KOPT-K1 (cell line): ENCODE results near the gene OXSR1.

ENCODE experiments used
- H3K27ac ChIP-seq: fragments of 200-600 bp; sonication (generic); 2 replicates; pipeline ENCODE4 v1.5.1; 2016; ENCODE audit warnings: antibody characterized with exemption, mild to moderate bottlenecking, low read depth, low read length; ENCODE audit not compliant: poor library complexity, severe bottlenecking
- H3K36me3 ChIP-seq: fragments of 200-600 bp; sonication (generic); 2 replicates; pipeline ENCODE4 v1.5.1; 2017; ENCODE audit warnings: antibody characterized with exemption, mild to moderate bottlenecking, low read length, moderate library complexity; ENCODE audit not compliant: insufficient read depth
- H3K9me3 ChIP-seq: fragments of 200-600 bp; sonication (generic); 2 replicates; pipeline ENCODE4 v1.5.1; 2017; ENCODE audit warnings: antibody characterized with exemption, low read length, mild to moderate bottlenecking; ENCODE audit not compliant: insufficient read depth, poor library complexity, severe bottlenecking

OXSR1 gene

DNA sequence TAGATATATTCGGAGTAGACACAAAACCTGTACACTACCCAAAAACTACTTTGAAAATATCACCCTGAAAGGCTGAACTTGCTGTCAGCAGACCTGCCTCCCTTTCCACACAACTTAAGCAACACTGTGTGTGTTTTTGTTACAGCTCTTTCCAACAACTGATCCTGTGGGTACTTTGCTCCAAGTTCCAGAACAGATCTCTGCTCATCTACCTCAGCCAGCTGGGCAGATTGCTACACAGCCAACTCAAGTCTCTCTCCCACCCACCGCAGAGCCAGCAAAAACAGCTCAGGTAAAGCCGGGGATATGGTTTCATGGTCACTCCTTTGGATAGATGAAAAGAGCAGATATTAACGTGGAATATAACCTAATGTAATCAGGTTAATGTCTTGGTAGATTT lies 80.6 kb downstream of the OXSR1 start:
- Histone ChIP-seq H3K36me3 (peaks cover 91% of the 10 kb centered on the region), H3K9me3 (no peaks in the 10 kb centered on the region), H3K27ac (no peak overlapping the region)

DNA sequence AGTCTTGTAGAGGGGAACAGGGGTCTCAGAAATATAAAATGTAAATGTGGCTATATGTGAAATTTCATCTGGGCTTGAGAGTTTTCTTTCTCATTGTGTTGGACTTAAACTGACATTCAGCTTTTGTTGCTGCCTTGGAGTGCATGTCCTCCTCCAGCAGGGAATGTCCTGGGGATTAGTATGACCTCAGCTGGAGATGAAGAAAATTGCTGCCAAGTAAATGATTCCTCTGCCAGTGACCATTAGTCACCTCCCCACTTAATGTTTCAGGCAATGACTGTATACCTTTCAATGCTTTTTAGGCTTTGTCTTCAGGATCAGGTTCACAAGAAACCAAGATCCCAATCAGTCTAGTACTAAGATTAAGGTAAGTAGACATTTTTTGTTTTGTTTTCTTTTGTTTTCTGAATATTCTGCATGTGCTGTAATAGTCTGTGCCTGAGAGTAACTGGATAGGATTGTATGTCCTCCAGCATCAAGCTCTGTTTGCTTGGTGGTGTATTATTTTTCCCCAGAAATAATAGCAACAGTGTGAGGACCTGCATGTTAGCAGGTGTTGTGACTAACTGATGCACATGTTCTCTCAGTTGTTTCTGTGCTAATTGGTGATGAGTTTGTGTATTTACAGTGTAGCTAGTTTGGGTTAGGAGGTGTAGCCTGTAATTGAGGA lies 82.2 kb downstream of the OXSR1 start:
- Histone ChIP-seq H3K36me3 (peaks cover 93% of the 10 kb centered on the region), H3K27ac (no peak overlapping the region), H3K9me3 (no peaks in the 10 kb centered on the region)

DNA sequence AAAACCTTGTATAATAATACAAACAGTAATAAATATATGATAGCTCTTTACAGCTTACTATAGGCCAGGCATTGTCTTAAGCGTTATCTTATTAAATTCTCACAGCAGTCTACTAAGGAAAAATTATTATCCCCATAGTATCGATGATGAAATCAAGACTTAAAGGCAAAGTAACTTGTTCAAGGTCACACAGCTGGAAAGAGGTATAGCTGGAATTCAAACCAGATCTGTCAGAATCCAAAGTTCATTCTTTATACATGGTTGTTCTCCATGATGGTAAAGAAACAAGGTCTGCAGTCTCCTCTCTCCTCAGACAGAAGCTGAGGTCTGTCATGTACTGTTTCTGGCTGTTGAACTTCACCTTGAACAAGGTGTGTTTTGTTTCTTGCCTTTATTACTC lies 84.9 kb downstream of the OXSR1 start:
- no peaks in the 10 kb centered on the region for H3K9me3 ChIP-seq

DNA sequence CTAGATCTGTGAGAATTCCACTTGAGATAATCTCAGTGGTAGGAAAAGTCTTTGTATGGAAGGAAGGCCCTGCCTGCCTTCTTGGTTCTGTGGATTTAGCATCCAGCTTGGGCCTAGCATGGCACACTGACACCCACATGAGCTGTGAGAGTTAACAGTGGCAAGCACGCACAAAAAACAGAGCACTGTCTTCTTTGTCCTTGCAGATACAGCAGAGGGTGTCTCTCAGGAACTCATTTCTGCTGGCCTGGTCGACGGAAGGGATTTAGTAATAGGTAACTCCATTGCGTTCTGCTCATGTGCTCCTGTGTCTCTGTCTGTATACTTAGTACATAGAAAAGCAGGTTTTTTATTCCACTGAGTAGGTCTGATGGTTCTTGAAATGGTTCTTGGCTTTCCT lies 85.9 kb downstream of the OXSR1 start:
- Histone ChIP-seq H3K27ac (no peak overlapping the region), H3K36me3 (peaks cover 99% of the 10 kb centered on the region), H3K9me3 (no peaks in the 10 kb centered on the region)

More for the DNA sequence above, 84.9 kb downstream of the OXSR1 start:
- Histone ChIP-seq H3K36me3 (peaks cover 100% of the 10 kb centered on the region), H3K27ac (no peak overlapping the region)

DNA sequence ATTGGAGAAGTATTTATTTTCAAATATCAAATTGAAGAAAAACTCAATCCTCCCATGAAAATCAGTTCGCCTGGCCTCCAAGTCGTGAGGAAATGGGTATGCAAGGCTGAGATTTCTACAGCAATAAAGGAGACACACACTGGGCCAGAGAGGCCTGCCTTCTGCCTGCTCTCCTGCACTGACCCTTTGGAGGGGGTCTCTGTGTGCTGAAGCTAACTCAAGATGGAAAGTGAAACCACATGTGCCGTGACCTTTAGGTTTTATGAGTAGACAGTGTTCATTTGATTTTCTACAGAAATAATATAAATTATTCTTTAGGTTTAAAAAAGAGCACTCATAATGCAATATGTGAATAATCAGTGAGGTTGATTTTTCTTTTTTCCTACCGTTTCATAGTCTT lies 88.4 kb downstream of the OXSR1 start:
- no peaks in the 10 kb centered on the region for H3K9me3 ChIP-seq
- H3K36me3 ChIP-seq: peaks cover 74% of the 10 kb centered on the region
- no peak overlapping the region for H3K27ac ChIP-seq

DNA sequence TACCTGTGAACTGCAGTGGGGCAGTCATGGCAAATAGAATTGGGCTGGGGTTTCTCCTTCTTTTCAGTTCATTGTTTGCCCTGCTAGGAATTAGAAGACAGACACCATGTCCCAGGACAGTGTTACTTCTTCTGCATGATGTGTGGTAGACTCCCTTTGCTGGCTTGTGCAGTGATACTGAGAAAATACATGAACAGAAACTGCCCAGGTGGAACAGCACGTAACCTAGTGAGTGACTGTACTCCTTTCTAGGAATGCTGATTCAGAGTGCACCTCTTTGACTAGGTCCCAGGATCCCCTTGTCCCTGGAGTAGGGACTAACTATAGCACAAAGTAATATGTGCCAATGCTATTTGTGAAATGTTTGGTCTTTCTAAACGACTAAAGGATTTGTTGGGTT lies 89.5 kb downstream of the OXSR1 start:
- no peaks in the 10 kb centered on the region for H3K9me3 ChIP-seq
- peaks cover 63% of the 10 kb centered on the region for H3K36me3 ChIP-seq
- no peak overlapping the region for H3K27ac ChIP-seq

DNA sequence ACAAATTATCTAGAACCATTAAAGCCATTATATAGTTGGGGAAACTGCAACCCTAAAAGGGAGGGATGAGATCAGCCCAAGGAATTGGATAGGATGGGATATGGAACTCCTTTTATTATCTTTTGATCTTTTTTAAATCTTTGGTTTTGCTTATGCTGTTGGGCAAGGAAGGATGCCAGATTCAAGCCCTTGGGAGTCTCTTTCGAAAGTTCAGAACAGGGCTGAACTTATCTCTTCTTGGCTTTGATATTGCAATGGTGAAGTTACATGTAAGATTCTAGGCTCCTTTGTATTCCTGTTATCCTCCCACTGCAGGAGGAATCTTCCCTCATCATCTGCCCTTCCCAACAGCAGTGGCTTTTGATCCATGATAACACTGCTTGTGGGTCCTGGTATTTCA lies 90.3 kb downstream of the OXSR1 start:
- H3K36me3 ChIP-seq: peaks cover 55% of the 10 kb centered on the region
- H3K9me3 ChIP-seq: no peaks in the 10 kb centered on the region
- H3K27ac ChIP-seq: no peak overlapping the region

DNA sequence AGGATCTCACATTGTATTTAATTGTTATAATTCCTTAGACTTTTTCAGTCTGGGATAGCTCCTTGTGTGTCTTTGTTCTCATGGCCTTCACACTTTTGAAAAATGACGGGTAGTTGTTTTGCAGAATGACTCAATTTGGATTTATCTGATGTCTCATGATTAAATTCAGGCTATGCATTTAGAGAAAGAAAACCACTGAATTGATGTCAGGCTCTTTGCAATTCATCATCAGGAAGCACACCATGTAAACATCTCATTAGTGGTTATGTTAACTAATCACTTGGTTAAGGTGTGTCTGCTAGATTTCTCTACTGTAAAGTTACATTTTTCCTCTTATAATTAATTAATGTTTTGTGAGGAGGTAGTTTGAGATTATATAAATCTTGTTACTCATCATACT lies 92.2 kb downstream of the OXSR1 start:
- Histone ChIP-seq H3K27ac (no peak overlapping the region), H3K36me3 (peaks cover 40% of the 10 kb centered on the region)

DNA sequence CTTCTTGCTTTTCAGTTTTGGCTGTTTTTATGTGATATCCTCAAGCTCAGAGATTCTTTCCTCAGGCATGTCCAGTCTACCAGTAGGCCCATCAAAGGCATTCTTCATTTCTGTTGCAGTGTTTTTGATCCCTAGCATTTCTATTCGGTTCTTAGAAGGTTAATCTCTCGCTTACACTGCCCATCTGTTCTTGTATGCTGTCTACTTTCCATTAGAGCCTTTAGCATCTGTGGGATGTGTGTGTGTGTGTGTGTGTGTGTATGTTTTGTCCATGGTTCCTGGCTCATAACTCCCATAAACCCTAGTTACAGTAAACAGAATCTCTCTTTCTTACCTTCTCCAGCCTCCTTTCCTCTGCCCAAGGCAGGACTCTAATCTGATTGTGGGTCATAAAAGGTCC lies 95.1 kb downstream of the OXSR1 start:
- no peak overlapping the region for H3K27ac ChIP-seq
- peaks cover 11% of the 10 kb centered on the region for H3K36me3 ChIP-seq
- no peaks in the 10 kb centered on the region for H3K9me3 ChIP-seq

More for the DNA sequence above, 92.2 kb downstream of the OXSR1 start:
- H3K9me3 ChIP-seq: no peaks in the 10 kb centered on the region

DNA sequence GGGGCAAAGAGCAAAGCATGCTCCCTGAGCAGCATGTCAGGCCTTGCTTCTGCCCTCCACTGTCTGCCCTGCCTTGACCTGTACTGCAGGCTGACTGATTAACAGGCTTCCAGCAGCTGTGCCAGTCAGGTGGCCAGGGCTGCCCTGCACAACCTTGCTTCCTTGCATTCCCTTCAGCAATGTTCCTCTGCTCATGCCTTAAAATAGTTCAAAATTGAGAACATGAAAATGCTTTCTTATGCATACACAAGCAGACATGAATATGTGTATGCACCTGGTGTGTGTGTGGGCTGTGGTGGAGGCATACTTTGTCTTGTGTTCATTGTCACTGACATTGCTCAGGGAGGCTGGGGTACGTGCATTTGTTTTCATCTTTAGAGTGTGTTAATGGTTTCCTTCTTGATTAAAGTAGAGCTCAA lies 99.0 kb downstream of the OXSR1 start:
- Histone ChIP-seq H3K27ac (no peak overlapping the region), H3K36me3 (peaks cover 5% of the 10 kb centered on the region; the same call in 1 of the 2 replicates), H3K9me3 (no peaks in the 10 kb centered on the region)

DNA sequence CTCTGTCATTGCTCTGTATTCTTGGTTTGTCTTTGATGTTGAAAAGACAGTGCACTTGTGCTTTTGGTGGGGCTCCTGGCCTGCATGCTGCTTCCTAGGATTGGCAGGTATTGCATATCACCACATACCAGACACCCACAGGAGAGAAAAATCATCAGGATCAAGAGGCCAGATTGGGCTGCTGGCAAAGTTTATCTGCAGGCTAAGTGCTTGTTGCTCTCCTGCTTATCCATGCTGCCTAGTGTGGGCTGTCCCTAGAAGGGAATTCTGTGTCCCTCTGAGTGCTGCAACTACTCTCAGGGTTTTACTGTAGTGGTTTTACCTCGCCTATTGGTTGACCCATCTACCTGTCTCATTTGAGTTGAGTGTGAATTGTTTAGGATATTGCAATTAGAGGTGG lies 99.4 kb downstream of the OXSR1 start:
- peaks cover 5% of the 10 kb centered on the region; the same call in 1 of the 2 replicates for H3K36me3 ChIP-seq
- no peak overlapping the region for H3K27ac ChIP-seq

DNA sequence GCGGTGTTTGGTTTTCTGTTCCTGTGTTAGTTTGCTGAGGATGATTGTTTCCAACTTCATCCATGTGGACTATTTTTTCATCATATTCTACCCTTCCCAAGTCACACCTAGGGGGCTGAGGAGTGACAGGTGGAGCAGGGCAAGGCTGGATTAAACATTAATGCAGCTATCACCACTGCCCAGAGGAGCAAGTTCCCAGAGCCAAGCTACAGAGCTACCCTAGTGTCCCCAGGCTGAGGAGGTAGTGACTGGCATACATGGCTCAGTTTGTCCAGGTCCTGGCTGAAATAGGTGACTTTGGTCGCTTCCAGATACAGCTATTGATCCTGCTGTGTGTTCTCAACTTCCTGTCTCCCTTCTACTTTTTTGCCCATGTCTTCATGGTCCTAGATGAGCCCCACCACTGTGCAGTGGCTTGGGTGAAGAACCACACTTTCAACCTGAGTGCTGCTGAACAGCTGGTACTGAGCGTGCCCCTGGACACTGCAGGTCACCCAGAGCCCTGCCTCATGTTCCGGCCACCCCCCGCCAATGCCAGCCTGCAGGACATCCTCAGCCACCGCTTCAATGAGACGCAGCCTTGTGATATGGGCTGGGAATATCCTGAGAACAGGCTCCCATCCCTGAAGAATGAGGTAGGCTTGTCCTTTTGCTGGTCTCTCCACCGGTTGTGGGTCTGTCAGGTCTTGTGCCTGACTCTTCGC lies 100.4 kb downstream of the OXSR1 start, which contains the start of gene SLC22A13:
SLC22A13 (plus strand) TSS at position 209 of the 704 bp plus-strand sequence; CDS start at position 258, 49 bp downstream.
- no peak within 1 kb of the TSS for H3K27ac ChIP-seq
- no peaks in the 10 kb centered on the region for H3K9me3 ChIP-seq
- H3K36me3 ChIP-seq: peaks cover 4% of the 10 kb centered on the region; the same call in 1 of the 2 replicates

More for the DNA sequence above, 99.4 kb downstream of the OXSR1 start:
- H3K9me3 ChIP-seq: no peaks in the 10 kb centered on the region

DNA sequence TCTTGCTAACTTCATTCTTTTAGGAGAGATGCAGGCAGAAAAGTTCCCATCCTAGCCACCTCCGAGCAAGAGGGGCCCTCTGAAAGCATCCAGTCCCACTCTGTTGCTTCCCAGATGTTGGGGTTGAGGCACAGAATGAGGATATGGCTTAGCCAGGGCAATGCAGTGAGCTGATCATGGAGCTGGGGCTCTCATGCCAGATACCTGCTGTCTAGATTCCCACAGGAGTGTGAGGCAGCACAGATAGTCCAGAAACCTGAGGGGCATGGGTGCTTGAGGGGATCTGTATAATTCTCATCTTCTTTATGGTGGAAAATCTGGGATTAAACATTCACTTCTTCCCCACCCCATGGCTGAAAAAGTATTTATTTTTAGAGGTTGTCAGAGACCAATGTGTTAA lies 101.5 kb downstream of the OXSR1 start:
- Histone ChIP-seq H3K27ac (no peak overlapping the region), H3K9me3 (no peaks in the 10 kb centered on the region), H3K36me3 (no peaks in the 10 kb centered on the region)

DNA sequence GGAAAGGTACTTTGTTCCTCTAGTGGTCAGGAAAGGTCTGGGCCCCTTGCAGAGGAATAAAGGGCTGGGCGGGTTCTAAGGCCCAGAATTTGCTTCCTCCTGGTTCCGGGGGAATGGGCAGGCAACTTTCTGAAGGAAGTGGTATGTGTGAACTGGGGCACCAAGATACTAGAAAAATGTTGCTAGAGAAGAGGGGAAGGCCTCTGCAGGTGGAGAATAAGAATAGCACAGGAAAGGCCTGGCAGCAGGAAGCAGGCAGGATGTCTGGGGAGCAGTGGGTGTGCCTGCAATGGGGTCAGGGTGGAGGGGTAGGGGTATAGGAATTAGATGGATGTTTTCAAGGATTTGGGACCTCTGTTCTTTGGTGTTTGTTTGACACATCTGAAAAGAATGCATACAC lies 102.3 kb downstream of the OXSR1 start:
- Histone ChIP-seq H3K27ac (peak overlapping the region; percentile 19), H3K9me3 (no peaks in the 10 kb centered on the region), H3K36me3 (no peaks in the 10 kb centered on the region)

DNA sequence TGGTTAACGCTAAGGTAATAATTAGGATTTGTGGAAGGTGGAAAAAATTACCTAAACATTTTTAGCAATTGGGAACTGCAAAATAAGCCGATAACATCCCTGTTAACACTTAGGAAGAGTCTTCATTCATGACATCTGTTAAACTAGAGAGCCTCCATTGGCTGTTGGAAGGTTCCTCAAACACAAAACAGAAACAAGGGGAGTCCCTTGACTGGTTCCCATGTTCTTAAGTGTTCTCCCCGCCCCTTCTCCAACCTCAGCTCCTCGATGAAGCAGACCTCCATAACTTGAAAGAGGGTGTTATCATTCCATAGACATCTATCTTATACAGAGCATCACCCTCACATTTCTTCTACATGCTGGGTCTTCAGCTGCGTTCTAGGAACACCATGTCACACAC lies 102.8 kb downstream of the OXSR1 start:
- H3K27ac ChIP-seq: no peak overlapping the region
- H3K9me3 ChIP-seq: no peaks in the 10 kb centered on the region
- H3K36me3 ChIP-seq: no peaks in the 10 kb centered on the region

DNA sequence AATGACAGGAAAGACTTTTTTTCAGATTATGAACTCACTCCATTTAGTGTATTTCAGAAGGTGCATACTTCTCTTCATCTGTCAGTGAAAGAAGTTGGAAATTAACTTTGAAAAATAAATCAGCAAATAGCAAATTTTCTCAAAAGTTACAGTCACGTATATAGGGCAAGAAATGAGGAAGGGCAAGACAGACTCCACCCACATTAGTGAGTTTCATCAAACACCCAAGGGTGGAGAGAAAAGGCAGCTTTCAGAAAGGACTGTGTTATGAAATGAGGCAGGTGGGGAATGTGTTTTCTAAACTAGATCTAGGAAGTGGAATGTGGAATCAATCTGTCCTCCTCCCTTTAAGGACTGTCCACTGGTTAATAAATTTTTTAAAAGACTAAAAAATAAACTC lies 103.2 kb downstream of the OXSR1 start:
- H3K27ac ChIP-seq: no peak overlapping the region
- no peaks in the 10 kb centered on the region for H3K9me3 ChIP-seq
- no peaks in the 10 kb centered on the region for H3K36me3 ChIP-seq
